HAP-1 (cell line): Measurements from ENCODE around the gene EME2.
"Not testable (repeated sequence)": the region's sequence is repeated elsewhere in the genome, so short reads cannot be mapped to it uniquely, and the experiment has no call there.

Source experiments
- DNase-seq, 2 experiments: peaks; one replicate each; pipeline ENCODE4 v3.0.0-alpha.2; 2016 to 2020; ENCODE audit warnings: low spot score in 2 of 2
- H3K27me3 ChIP-seq: fragments of 250-450 bp; sonication (Bioruptor Pico); 2 replicates; pipeline ENCODE4 v1.5.1; 2020; ENCODE audit warnings: low read depth, mild to moderate bottlenecking, moderate library complexity
- H3K36me3 ChIP-seq: fragments of 250-450 bp; sonication (Bioruptor Pico); replicated peaks from 2 replicates; pipeline ENCODE4 v1.5.1; 2020; ENCODE audit warnings: mild to moderate bottlenecking
- H3K4me1 ChIP-seq: fragments of 250-450 bp; sonication (Bioruptor Pico); 2 replicates; pipeline ENCODE4 v1.5.1; 2020; ENCODE audit warnings: mild to moderate bottlenecking
- H3K4me3 ChIP-seq: fragments of 250-450 bp; sonication (Bioruptor Pico); 2 replicates; pipeline ENCODE4 v1.5.1; 2020; ENCODE audit warnings: mild to moderate bottlenecking, moderate library complexity
- H3K9me3 ChIP-seq: fragments of 250-450 bp; sonication (Bioruptor Pico); 2 replicates; pipeline ENCODE4 v1.5.1; 2020; ENCODE audit warnings: mild to moderate bottlenecking, moderate library complexity
- in situ Hi-C: fragments of 300-500 bp; cut with MboI; formaldehyde crosslinking; loops from 3 replicates; pipeline ENCODE4 v1.14.3; 2020; ENCODE audit warnings: low sequenced_read_pairs, inconsistent platforms, mixed read lengths

Gene EME2

DNA sequence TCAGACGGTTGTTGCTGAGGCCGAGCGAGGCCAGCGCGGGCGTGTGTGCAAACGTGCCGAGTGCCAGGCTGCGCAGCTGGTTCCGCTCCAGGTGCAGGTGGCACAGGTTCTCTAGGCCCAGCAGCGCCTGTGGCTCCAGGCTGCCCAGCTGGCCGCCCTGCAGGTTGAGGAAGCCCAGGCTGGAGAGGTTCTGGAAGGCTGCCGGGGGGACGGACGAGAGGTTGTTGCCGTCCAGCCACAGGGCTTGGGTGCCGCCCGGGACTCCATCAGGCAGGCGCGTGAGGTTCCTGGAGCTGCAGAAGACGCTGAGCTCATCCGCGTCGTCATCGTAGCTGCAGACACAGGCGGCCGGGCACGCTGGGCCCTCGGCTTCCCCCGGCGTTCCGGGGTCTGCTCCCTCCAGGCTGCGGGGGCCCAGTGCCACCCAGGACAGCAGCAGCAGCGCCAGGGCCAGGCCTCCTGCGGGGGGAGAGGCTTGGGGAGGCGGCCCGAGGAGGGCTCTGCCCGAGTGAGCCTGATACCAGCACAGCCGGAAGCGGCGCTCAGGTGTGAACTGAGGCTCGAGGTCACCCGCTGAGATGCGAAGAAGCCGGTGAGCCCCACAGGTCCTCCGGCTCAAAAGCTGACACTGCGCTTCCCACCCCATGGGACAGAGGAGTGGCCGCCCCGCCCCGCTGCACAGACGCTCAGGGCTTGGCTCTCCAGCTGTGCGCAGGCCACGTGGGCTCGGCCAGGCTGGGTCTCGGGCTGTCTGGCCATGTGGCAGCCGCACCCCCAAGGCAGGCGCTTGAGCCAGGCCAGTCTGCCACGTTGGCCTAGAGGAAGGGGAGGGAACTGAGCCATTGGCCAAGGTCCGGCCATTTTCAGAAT is 19.6 kb downstream of the EME2 start:
- no peaks in the 10 kb centered on the region for H3K4me1 ChIP-seq
- in situ Hi-C loops, result no loop called here
- H3K4me3 ChIP-seq, result no peak overlapping the region
- no peaks in the 10 kb centered on the region for H3K27me3 ChIP-seq
- H3K36me3 ChIP-seq, result peaks cover 6% of the 10 kb centered on the region; the same call in 1 of the 2 replicates
- DNase-seq, result no peak
- no peaks in the 10 kb centered on the region for H3K9me3 ChIP-seq

- Histone ChIP-seq H3K4me1 (no peaks in the 10 kb centered on the region), H3K4me3 (no peak overlapping the region), H3K36me3 (peaks cover 6% of the 10 kb centered on the region; the same call in 1 of the 2 replicates), H3K27me3 (no peaks in the 10 kb centered on the region), H3K9me3 (peaks cover 2% of the 10 kb centered on the region)
- in situ Hi-C loops, result no loop called here
- no peak for DNase-seq
Measured at GRCh38 chr16:1792836-1793577, 20.4 kb downstream of the EME2 start.

DNA sequence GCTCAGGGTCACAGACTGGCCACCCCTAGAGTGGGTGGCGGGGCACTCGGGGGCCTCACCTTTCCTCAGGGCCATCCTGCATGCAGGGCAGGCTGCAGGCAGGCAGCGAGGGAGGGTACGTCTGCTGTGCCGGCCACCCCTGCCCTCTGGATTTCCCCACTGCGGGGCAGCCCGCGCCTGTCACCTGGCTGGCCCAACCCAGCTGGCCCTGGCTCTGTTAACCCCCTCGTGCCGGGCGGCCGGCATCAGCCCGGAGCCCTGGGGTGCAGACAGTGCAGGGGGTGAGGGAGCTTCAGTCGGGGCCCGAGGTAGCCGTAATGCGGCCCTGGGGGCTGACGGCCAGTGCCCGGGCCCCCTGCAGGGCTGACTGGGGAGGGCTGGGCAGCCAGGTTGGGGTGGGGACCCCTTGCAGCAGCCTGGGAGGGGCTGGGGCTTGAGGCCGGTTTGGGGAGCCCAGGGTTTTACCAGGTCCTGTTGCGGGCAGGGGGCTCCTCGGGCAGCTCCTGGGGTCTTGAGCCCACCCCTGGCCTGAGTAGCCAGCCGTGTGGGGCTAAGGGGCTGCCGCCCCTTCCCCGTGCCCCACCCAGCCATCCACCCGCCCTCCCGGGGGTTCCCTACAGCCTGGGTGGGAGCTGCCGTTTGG is 21.1 kb downstream of the EME2 start, which contains the start of gene IGFALS:
IGFALS (minus strand) TSS at position 128 of the 643 bp plus-strand sequence; CDS start at position 75, 53 bp downstream.
- DNase-seq, result no peak
- no peaks in the 10 kb centered on the region for H3K27me3 ChIP-seq
- peaks cover 3% of the 10 kb centered on the region; the same call in 1 of the 2 replicates for H3K36me3 ChIP-seq
- in situ Hi-C loops, result no loop called here
- peaks cover 8% of the 10 kb centered on the region for H3K9me3 ChIP-seq
- H3K4me3 ChIP-seq, result no peak within 1 kb of the TSS
- H3K4me1 ChIP-seq, result no peaks in the 10 kb centered on the region

- in situ Hi-C loops, result no loop called here
Measured at GRCh38 chr16:1794221-1794871, 21.7 kb downstream of the EME2 start.

GRCh38 chr16:1794908-1795666 is 22.5 kb downstream of the EME2 start:
- in situ Hi-C loops, result no loop called here
- Histone ChIP-seq H3K9me3 (peaks cover 13% of the 10 kb centered on the region), H3K27me3 (no peaks in the 10 kb centered on the region), H3K36me3 (no peaks in the 10 kb centered on the region; the same call in 1 of the 2 replicates), H3K4me1 (no peaks in the 10 kb centered on the region), H3K4me3 (no peak overlapping the region)
- no peak for DNase-seq

More at GRCh38 chr16:1794221-1794871, 21.7 kb downstream of the EME2 start:
- Histone ChIP-seq H3K4me1 (no peaks in the 10 kb centered on the region), H3K36me3 (no peaks in the 10 kb centered on the region; the same call in 1 of the 2 replicates), H3K4me3 (no peak overlapping the region), H3K9me3 (peaks cover 10% of the 10 kb centered on the region), H3K27me3 (no peaks in the 10 kb centered on the region)
- no peak for DNase-seq

- in situ Hi-C loops, result not testable (repeated sequence)
Measured at GRCh38 chr16:1799263-1799662, 26.7 kb downstream of the EME2 start.

GRCh38 chr16:1800701-1801100 is 28.1 kb downstream of the EME2 start:
- no peaks in the 10 kb centered on the region for H3K4me1 ChIP-seq
- H3K27me3 ChIP-seq, result no peaks in the 10 kb centered on the region
- H3K9me3 ChIP-seq, result peaks cover 16% of the 10 kb centered on the region
- H3K4me3 ChIP-seq, result no peak overlapping the region
- no peak for DNase-seq
- in situ Hi-C loops, result no loop called here
- no peaks in the 10 kb centered on the region for H3K36me3 ChIP-seq

More at GRCh38 chr16:1799263-1799662, 26.7 kb downstream of the EME2 start:
- not testable (repeated sequence) for H3K27me3 ChIP-seq, DNase-seq, H3K4me3 ChIP-seq, H3K4me1 ChIP-seq, H3K36me3 ChIP-seq
- peaks cover 16% of the 10 kb centered on the region for H3K9me3 ChIP-seq

DNA sequence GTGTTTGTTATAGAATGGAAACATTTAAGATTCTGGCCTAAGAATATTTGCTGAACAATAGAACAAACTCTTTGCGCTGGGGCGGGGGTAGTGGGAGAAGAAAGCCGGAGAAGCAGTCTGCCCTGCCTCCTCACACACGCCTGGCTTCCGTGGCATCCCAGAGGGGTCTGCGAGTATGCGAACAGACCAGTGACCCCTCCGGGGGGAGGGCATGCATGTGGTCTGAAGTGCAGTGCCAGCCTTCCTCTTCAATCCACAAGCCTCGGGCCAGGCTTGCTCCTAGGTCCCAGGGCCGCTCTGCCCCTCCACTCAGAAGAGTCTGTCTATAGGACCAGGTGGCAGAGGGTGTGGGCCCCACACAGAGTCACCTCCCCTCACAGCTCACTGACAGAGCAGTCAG is 35.0 kb downstream of the EME2 start:
- in situ Hi-C loops, result no loop called here
- Histone ChIP-seq H3K36me3 (peaks cover 22% of the 10 kb centered on the region), H3K27me3 (no peaks in the 10 kb centered on the region), H3K4me3 (no peak overlapping the region), H3K9me3 (no peaks in the 10 kb centered on the region), H3K4me1 (no peaks in the 10 kb centered on the region)
- DNase-seq, result no peak

DNA sequence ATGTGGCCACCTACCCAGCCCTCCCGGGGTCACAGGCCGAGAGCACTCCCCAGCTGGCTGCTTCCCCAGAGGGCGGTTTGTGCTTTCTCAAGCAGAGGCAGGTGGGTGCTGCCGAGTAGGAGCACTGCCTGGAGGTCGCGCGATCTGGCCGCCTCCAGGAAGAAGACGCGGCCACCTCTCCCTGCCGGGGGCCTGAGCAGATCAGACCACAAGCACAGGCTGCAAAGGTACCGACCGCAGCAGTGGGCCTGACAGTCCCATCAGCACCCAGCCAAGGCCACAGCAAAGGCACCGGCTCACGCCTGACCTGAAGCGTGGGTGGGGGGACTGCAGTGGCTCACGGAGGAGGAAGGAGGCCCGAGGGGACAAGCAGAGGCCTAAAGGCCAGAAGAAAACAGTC is 36.1 kb downstream of the EME2 start:
- DNase-seq, result no peak
- in situ Hi-C loops, result no loop called here
- Histone ChIP-seq H3K4me1 (no peaks in the 10 kb centered on the region), H3K27me3 (no peaks in the 10 kb centered on the region), H3K4me3 (no peak overlapping the region), H3K9me3 (no peaks in the 10 kb centered on the region), H3K36me3 (peaks cover 22% of the 10 kb centered on the region)

DNA sequence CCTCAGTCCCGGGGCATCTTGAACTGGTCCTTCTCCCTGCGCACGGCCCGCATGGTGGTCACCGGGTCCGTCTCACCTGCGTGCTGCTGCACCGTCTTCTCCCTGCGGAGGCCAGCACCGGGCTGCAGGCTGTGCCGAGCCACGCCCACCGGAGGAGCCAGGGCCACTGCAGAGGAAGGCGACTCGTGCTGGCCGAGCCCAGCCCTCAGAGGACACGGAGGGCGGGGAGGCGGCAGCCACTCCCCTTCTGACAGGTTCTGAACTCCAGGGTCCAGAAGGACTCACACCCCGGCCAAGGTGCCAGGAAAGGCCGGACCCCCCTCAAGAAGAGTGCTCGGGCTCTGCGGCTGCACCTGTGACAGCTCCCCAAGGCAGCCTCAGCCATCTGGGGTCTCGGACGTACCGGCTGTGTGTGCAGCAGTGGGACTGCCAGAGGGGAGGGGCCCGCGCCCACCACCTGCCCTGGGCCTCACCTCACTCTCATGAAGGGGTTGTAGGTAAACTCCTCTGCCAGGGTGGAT is 36.7 kb downstream of the EME2 start:
- Histone ChIP-seq H3K9me3 (no peaks in the 10 kb centered on the region), H3K36me3 (peaks cover 22% of the 10 kb centered on the region), H3K27me3 (no peaks in the 10 kb centered on the region), H3K4me1 (no peaks in the 10 kb centered on the region), H3K4me3 (no peak overlapping the region)
- in situ Hi-C loops, result no loop called here
- DNase-seq, result no peak

DNA sequence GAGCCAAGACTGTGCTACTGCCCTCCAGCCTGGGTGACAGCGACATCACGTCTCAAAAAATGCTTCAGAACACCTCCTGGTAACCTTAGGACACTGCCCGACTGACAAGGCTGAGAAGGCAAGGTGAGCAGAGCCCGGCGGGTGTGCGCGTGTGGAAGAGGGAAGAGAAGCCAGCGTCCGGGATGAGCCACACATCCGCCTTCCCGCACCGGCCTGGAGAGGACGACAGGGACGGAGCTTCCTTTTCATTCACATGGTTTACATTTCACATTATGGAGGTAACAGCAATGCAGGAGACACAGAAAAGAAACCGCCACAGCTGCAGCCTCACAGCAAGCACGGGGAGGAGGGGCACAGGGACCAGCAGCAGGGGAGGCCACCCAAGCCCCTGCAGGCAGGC is 37.5 kb downstream of the EME2 start:
- Histone ChIP-seq H3K27me3 (no peaks in the 10 kb centered on the region), H3K36me3 (peaks cover 22% of the 10 kb centered on the region), H3K4me3 (no peak overlapping the region), H3K4me1 (no peaks in the 10 kb centered on the region), H3K9me3 (no peaks in the 10 kb centered on the region)
- in situ Hi-C loops, result no loop called here
- no peak for DNase-seq

DNA sequence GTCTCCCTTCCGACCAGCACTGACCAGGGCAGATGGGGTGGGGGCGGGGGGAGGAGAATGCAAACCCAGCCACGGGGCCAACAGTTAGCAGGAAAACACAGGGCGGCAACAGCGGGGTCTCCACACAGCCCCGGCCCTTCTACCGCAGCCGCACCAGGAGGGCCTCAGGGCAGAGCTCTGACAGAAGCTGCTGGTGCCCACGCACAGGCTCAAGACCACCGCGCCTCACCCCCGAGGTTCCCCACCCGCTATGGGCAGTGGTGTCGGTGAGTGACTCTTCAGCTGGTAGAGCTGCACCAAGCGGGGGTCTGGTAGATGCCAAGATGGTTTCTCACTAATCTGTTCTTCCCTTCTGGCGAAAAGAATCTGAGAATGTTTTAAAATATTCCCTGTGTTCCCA is 37.9 kb downstream of the EME2 start:
- in situ Hi-C loops, result no loop called here
- Histone ChIP-seq H3K4me1 (no peaks in the 10 kb centered on the region), H3K36me3 (peaks cover 22% of the 10 kb centered on the region), H3K4me3 (no peak overlapping the region), H3K9me3 (no peaks in the 10 kb centered on the region), H3K27me3 (no peaks in the 10 kb centered on the region)
- DNase-seq, result no peak
